Smooth muscle cell of trachea (primary cell): ENCODE measurements around the gene NT5DC3. TPM values are rescaled to one million over a fixed set of nuclear protein-coding genes. Genes with fewer than 3 reads are reported as not detected.

Source experiments
- total RNA-seq: library from RNA; depleted of rRNA; stranded (reverse); fragments of >200 nt; gene quantifications from 2 replicates; pipeline ENCODE4 v1.2.1, GENCODE V29; 2014

The NT5DC3 gene
- 7.6 and 10.6 TPM in 2 replicates for total RNA-seq

GRCh38 chr12:103840876-103841689 lies at the start of gene NT5DC3:
Gene NT5DC3 (minus strand): TSS chr12:103841234. CDS start chr12:103841156, 78 bp downstream.

Other genes with a start within 250 kb of the NT5DC3 start
- gene HSP90B1, start 89.2 kb upstream of the NT5DC3 start, total RNA-seq: 492 and 1,200 TPM in 2 replicates
- 11.7 and 16.3 TPM in 2 replicates for gene TDG, start 124.6 kb upstream of the NT5DC3 start, total RNA-seq
- gene GLT8D2, start 209.0 kb upstream of the NT5DC3 start, total RNA-seq: 48.5 and 66.3 TPM in 2 replicates
- 28.8 and 36.8 TPM in 2 replicates for gene HCFC2, start 223.3 kb upstream of the NT5DC3 start, total RNA-seq